ENCODE data around the gene CEP112.
A peak's percentile ranks its signal among the peaks of the same experiment; 100 is the strongest.
"Not testable (repeated sequence)": the region's sequence is repeated elsewhere in the genome, so short reads cannot be mapped to it uniquely, and the experiment has no call there.

Gene CEP112

DNA sequence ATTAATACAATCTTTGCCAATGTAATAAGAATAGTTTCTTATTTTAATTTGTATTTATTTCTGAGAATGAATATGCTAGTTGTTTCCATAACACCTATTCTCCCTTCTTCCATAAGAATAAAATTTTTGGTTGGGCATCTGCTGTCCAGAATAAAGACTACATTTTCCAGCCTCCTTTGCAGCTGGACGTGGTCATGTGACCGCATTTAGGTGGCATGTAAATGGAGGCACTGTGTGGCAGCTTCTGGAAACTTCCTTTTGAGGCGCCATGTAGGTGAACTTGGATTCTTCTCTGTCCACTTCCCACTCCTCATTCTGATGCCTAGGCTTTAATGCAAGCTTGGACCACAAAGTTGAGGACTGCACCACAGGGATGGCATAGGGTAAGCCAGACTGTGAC lies 415.0 kb downstream of the CEP112 start:
- no peak for DNase-seq (ENCODE audit: low read depth)

DNA sequence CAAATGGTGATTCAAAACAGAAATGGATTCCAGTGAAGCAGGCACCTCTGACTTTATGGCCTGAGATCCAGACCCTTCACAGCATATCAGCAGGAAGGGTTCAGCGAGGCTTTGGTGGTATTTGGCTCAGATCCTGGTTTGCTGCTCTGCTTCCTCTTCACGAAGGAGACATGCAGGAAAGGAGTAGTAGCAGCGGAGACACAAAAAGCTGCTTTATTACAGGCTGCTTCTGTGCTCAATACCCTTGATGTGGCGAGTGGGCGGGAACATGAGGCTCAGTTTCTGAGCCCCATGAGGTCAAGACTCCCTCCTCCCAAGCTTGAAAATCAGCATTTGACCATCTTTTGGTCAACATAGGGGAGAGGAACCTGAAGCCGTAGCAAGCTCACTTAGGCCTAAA lies 417.1 kb downstream of the CEP112 start:
- no peak for DNase-seq (ENCODE audit: low read depth)

DNA sequence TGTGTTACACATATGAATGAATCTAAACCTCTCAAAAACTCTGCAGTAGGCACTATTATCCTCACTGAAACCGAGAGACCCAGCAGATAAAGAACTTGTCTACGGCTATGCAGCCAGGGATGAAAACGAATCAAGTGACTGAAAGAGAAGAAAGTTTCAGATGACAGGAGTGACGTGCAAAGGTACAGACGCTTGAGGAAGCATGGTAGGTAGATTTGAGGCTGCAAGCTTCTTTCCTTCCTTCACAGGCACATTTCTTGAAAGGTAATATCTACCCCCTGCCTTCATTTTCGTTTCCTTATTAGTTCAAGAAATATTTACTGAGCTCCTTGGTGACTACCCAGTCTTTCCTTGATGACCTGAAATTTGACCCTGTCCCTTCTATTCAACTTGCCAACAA lies 418.9 kb downstream of the CEP112 start:
- no peak for DNase-seq (ENCODE audit: low read depth)

DNA sequence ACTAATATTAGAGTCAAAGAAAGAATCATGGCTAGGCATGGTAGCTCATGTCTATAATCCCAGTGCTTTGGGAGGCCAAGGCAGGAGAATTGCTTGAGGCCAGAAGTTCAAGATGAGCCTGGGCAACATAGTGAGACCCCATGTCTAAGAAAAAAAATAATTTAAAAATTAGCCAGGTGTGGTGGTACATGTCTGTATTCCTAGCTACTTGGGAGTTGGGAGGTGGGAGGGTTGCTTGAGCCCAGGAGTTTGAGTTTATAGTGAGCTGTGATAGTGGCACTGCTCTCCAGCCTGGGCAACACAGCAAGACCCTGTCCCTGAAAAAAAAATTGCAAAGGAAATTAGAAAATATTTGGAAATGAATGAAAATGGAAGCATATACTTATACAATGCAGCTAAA lies 420.2 kb downstream of the CEP112 start:
- no peak for DNase-seq (ENCODE audit: low read depth)

DNA sequence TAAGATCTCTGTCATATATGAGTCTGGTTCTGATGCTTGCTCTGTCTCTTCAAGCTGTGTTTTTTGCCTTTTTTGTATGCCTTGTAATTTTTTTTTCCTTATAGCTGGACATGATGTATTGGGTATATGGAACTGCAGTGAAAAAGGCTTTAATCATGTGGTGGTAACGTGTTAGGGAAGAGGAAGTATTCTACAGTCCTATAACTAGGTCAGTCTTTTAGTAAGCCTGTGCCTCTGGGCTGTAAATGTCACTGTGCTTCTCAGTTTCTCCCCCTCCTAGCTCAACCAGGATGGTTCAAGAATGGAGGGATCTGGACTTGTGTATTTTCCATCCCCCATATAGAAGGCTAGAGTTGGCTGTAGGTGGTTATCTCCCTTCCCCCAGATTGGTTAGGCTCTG lies 428.1 kb downstream of the CEP112 start:
- no peak for DNase-seq (ENCODE audit: low read depth)

DNA sequence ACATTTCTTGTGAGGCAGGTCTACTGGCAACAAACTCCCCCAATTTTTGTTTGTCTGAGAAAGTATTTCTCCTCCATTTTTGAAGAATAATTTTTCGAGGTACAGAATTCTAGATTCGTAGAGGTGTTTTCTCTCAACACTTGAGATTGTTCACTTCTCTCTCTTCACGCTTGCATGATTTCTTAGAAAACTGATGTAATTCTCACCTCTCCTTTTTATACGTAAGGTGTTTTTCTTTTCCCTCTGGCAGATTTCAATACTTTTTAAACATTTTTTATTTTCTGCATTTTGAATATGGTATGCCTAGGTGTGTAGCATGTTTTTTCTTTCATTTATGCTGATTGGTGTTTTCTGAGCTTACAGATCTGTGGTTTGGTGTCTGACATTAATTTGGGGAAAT lies 429.0 kb downstream of the CEP112 start:
- no peak for DNase-seq (ENCODE audit: low read depth)

DNA sequence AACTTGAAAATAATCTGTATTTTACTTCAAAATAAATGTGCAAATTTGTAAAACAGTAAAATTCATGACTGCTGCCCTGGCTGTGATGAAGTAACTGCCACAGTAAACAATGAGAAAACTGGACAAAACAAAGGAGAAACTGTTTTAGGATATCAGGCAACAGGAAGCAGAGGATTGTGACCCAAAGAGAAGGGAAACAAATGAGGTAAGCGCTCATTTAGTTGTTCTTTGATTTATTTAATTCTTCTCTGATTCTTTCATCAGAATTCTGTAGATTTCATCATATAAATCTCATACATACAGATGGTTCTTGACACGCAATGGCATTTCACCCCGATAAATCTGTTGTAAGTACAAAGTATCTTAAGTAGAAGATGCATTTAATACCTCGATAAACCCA lies 432.4 kb downstream of the CEP112 start:
- DNase-seq (ENCODE audit: low read depth), result no peak

DNA sequence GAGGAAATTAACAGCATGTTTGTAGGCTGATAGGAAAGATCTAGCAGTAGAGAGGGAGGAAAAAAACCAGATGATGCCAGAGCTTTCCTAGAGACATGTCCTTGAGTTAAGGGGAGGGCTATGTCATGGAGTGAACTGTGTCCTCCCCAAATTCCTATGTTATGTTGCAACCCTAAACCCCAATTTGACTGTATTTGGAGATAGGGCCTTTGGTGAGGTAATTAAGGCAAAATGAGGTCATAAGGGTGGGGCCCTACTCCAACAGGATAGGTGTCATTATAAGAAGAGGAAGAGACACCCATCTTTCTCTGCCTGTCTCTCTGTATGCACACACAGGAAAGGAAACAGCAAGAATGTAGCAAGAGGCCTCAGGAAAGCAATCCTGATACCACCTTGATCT lies 435.2 kb downstream of the CEP112 start:
- DNase-seq (ENCODE audit: low read depth), result no peak

DNA sequence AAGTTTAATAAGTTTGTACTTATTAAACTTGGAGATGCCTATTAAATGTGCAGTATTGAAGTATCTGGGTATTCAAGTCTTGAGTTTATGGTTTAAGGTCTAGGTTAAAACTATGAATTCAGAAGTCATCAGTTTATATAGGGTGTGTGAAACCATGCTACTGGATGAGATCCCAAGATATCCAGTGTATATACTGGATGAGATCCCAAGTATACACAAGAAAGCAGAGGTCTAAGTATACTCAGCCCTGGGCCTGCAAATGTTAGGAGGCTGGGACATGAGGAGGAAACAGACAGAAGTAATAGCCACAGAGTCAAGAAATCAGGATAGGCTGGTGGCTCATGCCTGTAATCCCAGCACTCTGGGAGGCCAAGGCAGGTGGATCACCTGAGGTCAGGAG lies 436.1 kb downstream of the CEP112 start:
- DNase-seq (ENCODE audit: low read depth), result no peak

DNA sequence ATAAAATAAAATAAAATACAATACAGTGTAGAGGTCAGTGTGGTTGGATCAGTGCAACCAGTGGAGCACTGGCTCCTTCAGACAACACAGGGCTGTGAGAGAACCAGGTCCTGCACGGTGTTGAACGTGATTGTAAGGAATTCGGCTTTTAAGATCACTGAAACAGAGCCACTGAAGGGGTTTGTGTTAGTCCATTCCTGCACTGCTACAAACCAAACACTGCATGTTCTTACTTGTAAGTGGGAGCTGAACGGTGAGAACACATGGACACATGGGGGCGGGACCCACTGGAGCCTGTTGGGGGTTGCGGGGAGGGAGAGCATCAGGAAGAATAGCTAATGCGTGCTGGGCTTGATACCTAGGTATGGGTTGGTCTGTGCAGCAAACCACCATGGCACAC lies 437.3 kb downstream of the CEP112 start:
- no peak for DNase-seq (ENCODE audit: low read depth)

DNA sequence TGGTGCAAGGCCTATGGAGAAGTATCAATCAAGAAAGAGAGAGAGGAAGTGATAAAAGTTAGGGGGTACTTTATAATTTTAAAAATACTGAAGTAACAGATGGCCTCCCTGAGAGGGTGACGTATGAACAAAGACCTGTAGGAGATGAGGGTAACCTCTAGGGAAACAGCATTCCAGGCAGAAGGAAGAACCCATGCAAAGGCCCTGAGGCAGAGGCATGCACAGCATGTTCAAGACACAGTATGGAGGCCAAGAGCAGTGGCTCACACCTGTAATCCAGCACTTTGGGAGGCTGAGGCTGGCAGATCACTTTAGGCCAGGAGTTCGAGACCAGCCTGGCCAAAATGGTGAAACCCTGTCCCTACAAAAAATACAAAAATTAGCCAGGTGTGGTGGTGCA lies 437.9 kb downstream of the CEP112 start:
- no peak for DNase-seq (ENCODE audit: low read depth)

DNA sequence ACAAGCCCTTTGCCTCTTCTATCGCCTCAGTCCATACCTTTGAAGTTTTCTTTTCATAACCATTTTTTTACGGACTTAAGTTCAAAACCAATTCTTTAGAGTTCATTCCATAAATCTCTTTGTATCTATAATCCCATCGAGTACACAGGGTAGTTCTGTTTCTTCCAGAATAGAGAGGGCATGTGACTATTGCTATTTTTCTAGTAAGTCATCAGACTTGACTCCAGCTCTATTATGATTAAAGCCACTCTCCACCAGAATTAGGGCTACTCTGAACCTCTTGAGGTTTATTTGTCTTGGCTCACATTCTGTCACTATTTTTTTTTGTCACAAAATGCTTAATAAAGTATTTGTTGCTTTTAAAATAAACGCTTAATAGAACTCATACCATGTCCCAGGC lies 438.6 kb downstream of the CEP112 start:
- no peak for DNase-seq (ENCODE audit: low read depth)

DNA sequence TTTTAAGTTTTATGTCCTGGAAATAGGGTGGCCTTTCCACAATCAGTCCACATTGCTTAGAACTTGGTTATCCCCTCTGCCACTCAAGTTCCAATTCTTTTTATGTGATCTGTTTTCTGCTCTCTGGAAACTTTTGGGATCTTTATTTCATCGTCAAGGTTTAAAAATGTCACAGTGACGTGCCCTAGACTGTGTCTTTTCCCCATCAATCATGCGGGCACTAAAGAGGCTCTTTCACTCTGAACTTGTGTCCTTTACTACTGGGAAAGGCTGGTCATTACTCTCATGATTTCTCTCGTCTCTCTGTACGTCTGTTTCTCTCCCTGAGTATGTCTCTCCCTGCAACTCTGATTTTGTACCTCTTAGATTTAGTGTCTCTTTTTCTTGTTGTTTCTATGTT lies 440.7 kb downstream of the CEP112 start:
- DNase-seq (ENCODE audit: low read depth), result no peak

DNA sequence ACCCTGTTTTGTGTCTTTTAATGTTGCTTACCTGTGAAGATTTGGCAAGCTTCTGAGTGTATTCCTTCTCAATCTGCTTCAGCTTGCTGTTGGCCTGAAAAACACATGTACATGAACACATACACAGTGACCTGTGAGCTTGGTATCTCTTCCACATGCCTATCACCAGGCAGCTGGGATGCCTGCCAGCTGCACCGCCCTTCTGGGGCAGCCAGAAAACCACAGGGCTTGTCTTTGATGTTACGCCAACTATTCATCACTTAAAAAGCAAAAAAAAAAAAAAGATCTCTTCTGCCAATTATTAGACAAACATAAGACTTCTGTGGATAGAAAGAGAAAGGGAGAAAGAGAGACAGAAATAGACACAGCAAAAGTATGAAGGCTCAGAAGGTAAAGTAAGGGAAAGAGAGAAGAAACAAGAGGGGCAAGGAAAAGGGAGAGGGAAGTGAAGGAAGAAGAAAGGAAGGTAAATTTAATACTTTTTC lies 441.3 kb downstream of the CEP112 start:
- DNase-seq (ENCODE audit: low read depth), result peak; percentile 15

DNA sequence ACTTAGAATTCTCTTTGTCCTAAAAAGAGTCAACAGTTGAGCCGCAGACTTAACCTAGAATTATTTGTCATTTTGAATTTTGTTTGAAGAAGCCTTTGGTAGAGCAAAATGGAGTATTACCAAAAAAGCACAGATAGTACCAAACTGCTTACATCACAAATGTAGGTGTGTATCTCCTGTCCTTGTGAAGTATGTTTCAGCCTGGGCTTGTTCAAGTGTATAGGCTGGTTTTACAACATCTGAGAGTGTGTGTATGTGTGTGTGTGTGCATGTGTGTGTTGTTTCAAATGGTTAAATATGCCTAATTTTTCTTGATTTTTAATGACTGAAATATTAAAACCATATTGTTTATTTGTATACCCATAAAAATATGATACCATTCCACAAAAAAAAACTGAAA lies 441.8 kb downstream of the CEP112 start:
- no peak for DNase-seq (ENCODE audit: low read depth)

DNA sequence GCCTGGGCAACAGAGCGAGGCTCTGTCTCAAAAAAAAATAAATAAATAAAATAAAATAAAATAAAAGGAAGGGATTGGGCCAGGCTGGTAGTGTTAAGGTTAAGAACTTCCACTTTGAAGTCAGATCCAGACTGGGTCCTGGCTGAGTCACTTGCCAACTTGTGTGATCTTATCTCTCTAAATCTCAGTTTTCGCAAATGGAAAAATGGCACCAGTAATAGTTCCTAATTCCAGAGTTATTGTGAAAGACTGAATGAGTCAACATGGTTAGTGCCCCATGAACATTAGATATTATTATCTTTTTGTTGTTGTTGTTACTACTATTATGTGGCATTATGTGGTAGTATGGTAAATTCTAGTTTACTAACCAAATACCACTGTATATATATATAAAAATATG lies 442.5 kb downstream of the CEP112 start:
- no peak for DNase-seq (ENCODE audit: low read depth)

DNA sequence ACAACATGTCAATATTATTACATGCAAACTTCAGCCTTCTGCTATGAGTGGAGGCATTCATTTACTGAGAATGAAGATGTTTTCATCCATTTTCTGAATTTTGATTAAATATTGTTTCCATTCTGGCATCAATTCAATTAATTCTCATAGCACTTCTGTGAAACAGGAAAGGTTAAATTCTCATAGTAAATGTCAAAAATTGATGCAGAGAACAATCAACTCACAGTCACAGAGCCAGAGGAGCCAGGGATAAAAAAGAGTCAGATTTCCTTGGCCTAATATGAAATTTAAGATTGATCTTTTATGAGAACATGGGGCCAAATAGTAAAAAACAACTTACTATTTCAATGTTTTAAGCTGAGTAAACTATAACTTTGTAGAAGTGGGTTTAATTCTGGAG lies 446.7 kb downstream of the CEP112 start:
- no peak for DNase-seq (ENCODE audit: low read depth)

DNA sequence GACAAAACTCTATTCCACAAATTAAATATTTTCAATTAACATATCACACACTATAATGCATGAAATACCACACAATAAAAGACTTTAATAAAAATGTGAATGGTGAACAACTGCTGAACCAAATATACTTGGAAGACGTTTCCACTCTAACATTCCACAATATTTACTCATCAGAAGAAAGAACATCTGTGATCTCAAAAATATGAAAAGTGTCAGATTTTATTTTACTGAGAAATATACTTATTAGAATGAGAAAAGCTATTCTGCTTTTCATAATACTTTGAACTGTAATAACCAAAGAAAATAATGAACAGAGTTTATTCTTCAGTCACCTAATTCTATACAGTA lies 448.7 kb downstream of the CEP112 start:
- no peak for DNase-seq (ENCODE audit: low read depth)

DNA sequence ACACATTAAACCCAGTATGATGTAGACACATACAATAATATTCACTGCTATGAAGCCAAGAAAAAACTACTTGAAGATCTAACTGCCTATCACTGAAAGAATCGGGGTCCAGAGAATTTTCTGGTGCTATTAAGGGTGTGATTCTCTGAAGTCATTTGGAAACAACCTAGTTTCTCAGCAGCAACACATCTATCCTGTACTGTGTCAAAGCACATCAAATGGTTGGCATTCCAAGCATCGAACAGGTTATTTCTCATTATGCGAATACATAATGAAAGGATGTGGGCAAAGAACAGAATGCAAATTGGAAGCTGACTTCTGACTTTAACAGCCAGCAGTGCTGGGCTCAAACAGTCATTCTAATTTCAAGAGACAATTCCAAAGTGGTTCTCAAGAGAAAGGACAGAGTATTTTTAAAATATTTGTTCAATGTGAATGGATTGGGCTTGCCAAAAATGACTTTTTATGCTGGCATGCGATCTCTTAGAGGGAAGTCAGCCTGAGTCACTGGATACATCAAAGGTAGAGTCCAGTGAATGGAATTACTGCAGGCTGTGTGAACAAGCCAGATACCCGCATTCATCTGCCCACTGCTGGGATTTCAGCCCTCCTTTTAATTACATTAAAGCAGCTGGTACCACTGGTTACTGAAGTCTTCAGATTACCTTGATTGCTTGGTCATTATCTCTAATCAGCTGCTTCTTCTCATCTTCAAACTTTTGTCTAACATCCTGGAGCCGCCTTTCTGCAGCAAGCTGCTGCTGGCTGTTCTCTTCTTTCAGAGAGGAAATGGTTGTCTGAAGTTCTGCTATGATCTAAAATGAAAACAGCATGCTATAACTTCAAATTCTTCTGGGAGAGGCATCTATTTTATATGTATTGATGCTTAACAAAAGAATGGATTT lies 449.3 kb downstream of the CEP112 start:
- no peak for DNase-seq (ENCODE audit: low read depth)

DNA sequence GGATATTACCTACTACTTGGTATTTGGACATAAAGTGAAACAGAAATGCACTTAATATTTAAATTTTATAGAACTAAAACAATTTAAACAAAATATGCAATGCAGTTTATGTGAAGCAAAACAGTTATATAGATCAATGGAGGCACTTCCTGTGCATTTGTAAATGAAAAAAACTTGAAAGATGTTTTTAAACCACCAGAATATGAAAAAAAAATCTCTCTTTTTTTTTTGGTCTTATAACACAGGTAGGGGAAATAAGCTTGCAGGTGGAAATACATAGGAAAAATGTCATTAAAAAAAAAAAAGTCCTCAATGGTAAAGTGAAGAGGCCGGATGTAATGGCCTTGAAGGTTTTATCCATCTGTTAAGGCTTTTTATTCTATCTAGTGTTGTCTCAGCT lies 450.2 kb downstream of the CEP112 start:
- no peak for DNase-seq (ENCODE audit: low read depth)

DNA sequence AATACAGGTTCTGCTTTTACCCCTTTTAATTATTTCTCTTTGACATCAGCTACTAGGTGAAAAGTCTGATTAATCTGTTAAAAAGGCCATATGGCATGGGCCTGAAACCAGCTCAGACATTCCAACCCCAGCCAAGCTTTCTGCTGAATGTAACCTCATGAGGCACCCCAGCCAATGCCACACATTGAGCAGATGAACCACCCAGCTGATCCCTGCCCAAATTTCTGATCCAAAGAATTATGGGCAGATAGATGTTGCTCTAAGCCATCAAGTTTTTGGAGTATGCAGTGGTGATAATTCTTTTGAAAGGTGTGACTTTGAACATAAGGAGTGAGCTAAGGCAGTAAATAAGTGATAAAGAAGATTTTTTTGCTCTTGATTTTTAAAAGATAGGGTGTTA lies 452.9 kb downstream of the CEP112 start:
- no peak for DNase-seq (ENCODE audit: low read depth)

DNA sequence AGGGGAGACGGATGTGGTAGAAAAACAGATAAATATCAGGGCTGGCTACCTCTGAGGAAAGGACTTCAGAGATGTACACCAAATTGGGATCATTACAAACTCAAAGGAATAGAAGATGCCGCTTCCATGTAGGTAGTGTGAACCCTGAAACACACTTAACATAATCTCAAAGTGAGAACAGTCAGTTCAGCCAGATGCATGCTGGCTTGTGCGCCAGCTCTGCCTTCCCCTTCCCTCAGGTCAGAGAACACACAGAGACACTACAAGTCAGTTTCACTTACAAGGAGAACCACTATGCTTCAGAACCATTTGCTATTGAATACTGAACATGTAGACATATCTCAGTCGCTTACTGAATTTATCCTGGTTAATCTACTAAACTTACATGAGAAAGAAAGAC lies 454.5 kb downstream of the CEP112 start:
- DNase-seq (ENCODE audit: low read depth), result no peak

DNA sequence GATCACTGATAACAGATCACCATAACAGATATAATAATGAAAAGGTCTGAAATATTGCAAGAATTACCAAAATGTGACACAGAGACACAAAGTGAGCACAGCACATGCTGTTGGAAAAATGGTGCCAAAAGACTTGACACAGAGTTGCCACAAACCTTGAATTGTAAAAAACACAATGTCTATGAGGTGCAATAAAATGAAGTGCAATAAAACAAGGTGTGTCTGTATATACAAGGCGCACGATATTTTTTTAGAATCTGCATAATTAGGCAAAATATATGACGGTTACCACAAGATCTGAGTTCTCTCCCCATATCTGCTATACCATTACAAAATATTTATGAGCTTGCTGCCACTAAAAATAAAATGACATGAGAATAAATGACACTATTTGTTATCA lies 458.6 kb downstream of the CEP112 start:
- DNase-seq (ENCODE audit: low read depth), result no peak

DNA sequence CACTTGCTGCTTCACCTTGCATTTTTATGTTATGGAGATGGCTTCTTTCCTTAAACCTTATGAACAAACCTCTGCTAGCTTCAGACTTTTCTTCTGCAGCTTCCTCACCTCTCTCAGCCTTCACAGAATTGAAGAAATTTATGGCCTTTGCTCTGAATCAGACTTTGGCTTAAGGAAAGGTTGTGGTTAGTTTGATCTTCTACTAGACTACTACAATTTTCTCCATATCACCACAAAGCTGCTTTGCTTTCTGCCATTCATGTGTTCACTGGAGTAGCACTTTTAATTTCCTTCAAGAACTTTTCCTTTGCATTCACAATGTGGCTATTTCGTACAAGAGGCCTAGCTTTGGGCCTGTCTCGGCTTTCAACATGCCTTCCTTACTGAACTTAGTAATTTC lies 459.3 kb downstream of the CEP112 start:
- not testable (repeated sequence) for DNase-seq (ENCODE audit: low read depth)
